ENCODE measurements around the gene NOTCH4.
"Not testable (repeated sequence)": the region's sequence is repeated elsewhere in the genome, so short reads cannot be mapped to it uniquely, and the experiment has no call there.

The NOTCH4 gene

GRCh38 chr6:32244270-32244669 is 20.4 kb upstream of the NOTCH4 start:
- Histone ChIP-seq H3K9me3 (no peaks in the 10 kb centered on the region), H3K27me3 (peaks cover 10% of the 10 kb centered on the region), H3K27ac (no peak overlapping the region), H3K4me3 (ENCODE audit: low read depth in 1 of 2, low read length in 1 of 2) (no peak overlapping the region), H3K4me1 (ENCODE audit: control insufficient read depth in 1 of 2, insufficient read depth in 1 of 2, low read depth in 1 of 2, low read length in 1 of 2) (peaks cover 0 to 6% of the 10 kb centered on the region in 2 experiments), H3K36me3 (no peaks in the 10 kb centered on the region)
- TF ChIP-seq CTCF (IDR thresholded peaks at IDR 0.05), result no peak

GRCh38 chr6:32242318-32242813 is 18.5 kb upstream of the NOTCH4 start:
- H3K4me3 ChIP-seq (ENCODE audit: low read depth in 1 of 2, low read length in 1 of 2); H3K4me1 ChIP-seq (ENCODE audit: control insufficient read depth in 1 of 2, insufficient read depth in 1 of 2, low read depth in 1 of 2, low read length in 1 of 2); H3K9me3 ChIP-seq; H3K36me3 ChIP-seq: not testable (repeated sequence)
- peak overlapping the region; percentile 28 for H3K27ac ChIP-seq
- H3K27me3 ChIP-seq, result peaks cover 10% of the 10 kb centered on the region

- Histone ChIP-seq H3K27ac (no peak overlapping the region), H3K4me1 (ENCODE audit: control insufficient read depth in 1 of 2, insufficient read depth in 1 of 2, low read depth in 1 of 2, low read length in 1 of 2) (peaks cover 0 to 6% of the 10 kb centered on the region in 2 experiments), H3K4me3 (ENCODE audit: low read depth in 1 of 2, low read length in 1 of 2) (no peak overlapping the region), H3K9me3 (no peaks in the 10 kb centered on the region), H3K27me3 (peaks cover 10% of the 10 kb centered on the region), H3K36me3 (no peaks in the 10 kb centered on the region)
- TF ChIP-seq CTCF (IDR thresholded peaks at IDR 0.05), result no peak
Measured at GRCh38 chr6:32240686-32241085, 16.8 kb upstream of the NOTCH4 start.

- Histone ChIP-seq H3K27me3 (peaks cover 10% of the 10 kb centered on the region), H3K36me3 (no peaks in the 10 kb centered on the region), H3K9me3 (no peaks in the 10 kb centered on the region), H3K4me3 (ENCODE audit: low read depth in 1 of 2, low read length in 1 of 2) (no peak overlapping the region), H3K27ac (no peak overlapping the region), H3K4me1 (ENCODE audit: control insufficient read depth in 1 of 2, insufficient read depth in 1 of 2, low read depth in 1 of 2, low read length in 1 of 2) (no peaks in the 10 kb centered on the region)
- TF ChIP-seq CTCF (IDR thresholded peaks at IDR 0.05), result no peak
Measured at GRCh38 chr6:32239462-32239861, 15.6 kb upstream of the NOTCH4 start.

- no peak for TF ChIP-seq CTCF (IDR thresholded peaks at IDR 0.05)
- no peak overlapping the region for H3K27ac ChIP-seq
- H3K27me3 ChIP-seq, result no peaks in the 10 kb centered on the region
- H3K9me3 ChIP-seq, result no peaks in the 10 kb centered on the region
- H3K4me3 ChIP-seq (ENCODE audit: low read depth in 1 of 2, low read length in 1 of 2), result no peak overlapping the region
- no peaks in the 10 kb centered on the region for H3K4me1 ChIP-seq (ENCODE audit: control insufficient read depth in 1 of 2, insufficient read depth in 1 of 2, low read depth in 1 of 2, low read length in 1 of 2)
- H3K36me3 ChIP-seq, result no peaks in the 10 kb centered on the region
Measured at GRCh38 chr6:32234934-32235333, 11.1 kb upstream of the NOTCH4 start.

GRCh38 chr6:32226434-32226833 is 2.6 kb upstream of the NOTCH4 start:
- no peaks in the 10 kb centered on the region for H3K27me3 ChIP-seq
- no peaks in the 10 kb centered on the region for H3K9me3 ChIP-seq
- no peak overlapping the region for H3K27ac ChIP-seq
- H3K4me1 ChIP-seq (ENCODE audit: control insufficient read depth in 1 of 2, insufficient read depth in 1 of 2, low read depth in 1 of 2, low read length in 1 of 2), result no peaks in the 10 kb centered on the region
- no peak for TF ChIP-seq CTCF (IDR thresholded peaks at IDR 0.05)
- H3K4me3 ChIP-seq (ENCODE audit: low read depth in 1 of 2, low read length in 1 of 2), result no peak overlapping the region
- no peaks in the 10 kb centered on the region for H3K36me3 ChIP-seq
